H1 (cell line): ENCODE results near the gene AMOTL2. TPM values are rescaled to one million over a fixed set of nuclear protein-coding genes. Genes with fewer than 3 reads are reported as not detected.

Experiments used
- JUN ChIP-seq: IDR thresholded peaks from 2 replicates; pipeline ENCODE4 v1.6.1; 2011; ENCODE audit warnings: low read depth, mild to moderate bottlenecking, improper control_type of control experiment, low read length
- POLR2AphosphoS5 ChIP-seq: IDR thresholded peaks from 2 replicates; pipeline ENCODE4 v1.6.1; 2011; ENCODE audit warnings: low read depth, low read length
- polyA plus RNA-seq, 7 experiments: library from polyadenylated mRNA; depleted of rRNA in 3 of 7; stranded (reverse) in 5 of 7; unstranded in 2 of 7; fragments of >200 nt in 5 of 7; fragments of 200-250 nt in 2 of 7; gene quantifications; 1 replicate in 5 of 7; 2 replicates in 1 of 7; 4 replicates in 1 of 7; pipeline versions ENCODE4 v1.2.1 to v1.2.3, GENCODE V29; 2011 to 2013; ENCODE audit warnings: missing spikeins in 2 of 7, mixed read lengths in 2 of 7
- total RNA-seq: library from RNA; stranded (reverse); fragmentation: NEBNext Ultra II Directional; extraction: Animal tissue kit (Norgen Biotek cat#: 25700); gene quantifications from 2 replicates; pipeline ENCODE4 v1.2.1, GENCODE V29; 2021
- TF ChIP-seq, protein P1 (sequence below): IDR thresholded peaks from 2 replicates; pipeline ENCODE4 v1.6.1; 2012; ENCODE audit warnings: inconsistent platforms

AMOTL2 gene
- total and polyA plus RNA-seq, 2 of the 8 experiments (the other 6 are each of a cell fraction or from before 2014, with no cell fraction given) = 19.0 to 63.7 TPM

- no peak for TF ChIP-seq JUN
- TF ChIP-seq, protein P1, sequence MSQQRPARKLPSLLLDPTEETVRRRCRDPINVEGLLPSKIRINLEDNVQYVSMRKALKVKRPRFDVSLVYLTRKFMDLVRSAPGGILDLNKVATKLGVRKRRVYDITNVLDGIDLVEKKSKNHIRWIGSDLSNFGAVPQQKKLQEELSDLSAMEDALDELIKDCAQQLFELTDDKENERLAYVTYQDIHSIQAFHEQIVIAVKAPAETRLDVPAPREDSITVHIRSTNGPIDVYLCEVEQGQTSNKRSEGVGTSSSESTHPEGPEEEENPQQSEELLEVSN = peak; percentile 79
- no peak for TF ChIP-seq POLR2AphosphoS5
Observed at GRCh38 chr3:134315286-134316106, 58.8 kb downstream of the AMOTL2 start (continued).
